HG03432 (cell line): ENCODE measurements around the gene KCNE1.
A peak's percentile ranks its signal among the peaks of the same experiment; 100 is the strongest.

Source experiments
- ATAC-seq: cut with Tn5 transposase; IDR thresholded peaks from one replicate; pipeline ENCODE4 v1.9.1; 2021; ENCODE audit warnings: mild to moderate bottlenecking, moderate library complexity; ENCODE audit not compliant: unreplicated experiment

Gene KCNE1

DNA sequence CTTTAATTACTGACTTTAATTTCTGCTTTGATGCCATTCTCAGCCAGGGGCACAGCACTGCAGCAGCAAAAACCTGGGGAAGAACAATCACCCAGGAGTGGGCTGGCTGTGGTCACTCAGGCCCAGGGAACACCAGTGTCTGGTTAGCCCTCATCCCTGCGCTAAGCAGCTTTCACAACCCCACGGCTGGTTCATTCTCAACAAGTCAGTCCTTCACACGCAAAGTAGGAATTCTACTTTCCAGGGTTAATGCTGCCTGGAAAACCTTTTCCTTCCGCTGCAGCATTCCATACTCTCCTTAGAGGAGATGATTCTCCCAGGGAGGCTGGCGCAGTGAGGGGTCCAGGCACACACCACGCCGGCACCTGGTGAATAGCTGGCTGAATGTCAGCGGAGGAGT is 24.3 kb upstream of the KCNE1 start:
- no peak for ATAC-seq

DNA sequence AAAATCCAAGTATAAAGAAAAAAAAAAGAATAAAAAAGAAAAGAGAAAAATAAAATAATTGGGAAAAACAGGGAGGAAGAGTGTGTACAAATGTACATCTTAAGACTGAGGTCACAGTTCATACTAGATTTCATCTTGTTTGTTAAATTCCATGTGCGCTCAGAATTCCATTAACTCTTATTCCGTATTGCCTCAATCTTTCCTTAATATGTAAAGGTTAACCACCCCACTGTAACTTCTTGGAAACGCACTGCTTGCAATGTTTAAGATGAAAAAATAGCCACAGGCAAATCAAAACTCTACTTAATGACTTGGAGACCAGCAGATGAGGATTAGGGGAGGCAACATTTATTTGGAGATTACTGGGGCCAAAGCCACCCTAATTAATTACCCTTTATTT is 23.9 kb upstream of the KCNE1 start:
- ATAC-seq: no peak

DNA sequence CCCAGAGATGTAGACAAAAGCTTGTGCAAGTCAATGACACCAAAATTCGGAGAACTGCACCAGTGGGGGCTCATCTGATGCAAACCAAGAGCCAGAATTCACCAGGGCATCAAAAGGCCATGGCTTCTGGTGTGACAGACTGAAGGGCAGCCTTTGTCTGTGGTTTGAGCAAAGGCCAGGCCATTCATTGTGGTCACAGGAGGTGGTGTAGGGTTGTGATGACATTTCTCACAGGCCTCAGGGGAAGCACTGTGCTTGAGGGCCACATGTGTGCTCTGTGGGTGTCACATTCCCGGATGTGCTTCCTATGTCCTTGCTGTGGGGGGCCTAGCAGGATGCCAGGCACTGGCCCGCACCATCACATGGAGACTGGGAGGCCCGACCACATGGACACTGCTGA is 22.5 kb upstream of the KCNE1 start:
- no peak for ATAC-seq

DNA sequence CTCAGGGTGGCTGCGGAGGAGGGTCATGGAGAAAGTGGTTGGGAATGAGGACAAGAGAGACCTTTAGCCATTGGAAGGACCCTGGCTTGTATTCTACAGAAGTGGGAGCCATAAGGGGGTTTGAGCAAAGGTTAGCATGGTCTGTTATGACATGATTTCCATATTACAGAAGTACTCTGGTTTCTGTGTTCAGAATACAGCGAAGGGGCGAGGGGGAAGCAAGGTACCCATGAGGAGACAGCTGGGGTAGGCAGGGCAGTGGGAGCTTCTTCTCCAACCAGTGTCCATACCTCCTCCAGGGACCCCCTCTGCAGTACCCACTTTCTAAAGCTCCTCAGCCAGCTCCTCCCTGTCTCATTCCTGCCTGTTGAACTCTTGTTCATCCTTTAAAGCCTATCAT is 21.9 kb upstream of the KCNE1 start:
- no peak for ATAC-seq

DNA sequence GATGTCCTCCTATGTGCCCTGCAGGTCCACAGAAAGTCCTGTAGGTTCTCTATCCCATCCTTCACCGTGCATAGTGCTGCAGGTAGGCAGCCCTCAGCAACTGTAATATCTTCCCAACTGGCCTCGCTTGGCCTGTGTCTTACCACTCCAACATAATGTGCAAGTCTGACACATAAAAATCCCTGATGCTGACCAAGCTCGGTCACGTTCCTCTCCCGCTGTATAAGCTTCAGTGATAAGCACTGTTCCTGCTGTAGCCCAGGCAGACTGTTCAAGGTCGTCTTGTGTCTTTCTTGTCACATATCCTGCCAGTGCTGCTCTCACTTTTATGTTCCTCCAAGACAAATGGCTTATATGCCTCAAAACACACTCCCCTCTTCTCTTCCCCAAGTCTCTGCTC is 19.4 kb upstream of the KCNE1 start:
- no peak for ATAC-seq

DNA sequence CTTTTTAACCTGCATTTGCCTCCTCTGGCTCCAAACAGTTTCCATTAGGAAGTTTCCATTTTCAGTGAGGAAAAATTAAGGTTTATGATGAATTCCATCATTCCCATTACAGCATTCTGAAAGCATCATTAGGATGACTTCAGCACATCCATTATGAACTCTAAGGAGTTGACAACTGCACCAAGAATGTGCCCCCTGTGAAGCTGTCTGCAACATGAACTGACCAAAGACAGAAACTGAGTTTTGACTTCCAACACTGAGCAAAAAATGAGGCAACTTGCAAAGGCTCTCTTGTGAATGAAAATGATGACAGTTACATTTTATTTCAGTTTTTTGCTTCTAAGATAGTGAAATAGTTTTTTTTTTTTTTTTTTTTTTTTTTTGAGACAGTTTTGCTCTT is 18.3 kb upstream of the KCNE1 start:
- no peak for ATAC-seq

DNA sequence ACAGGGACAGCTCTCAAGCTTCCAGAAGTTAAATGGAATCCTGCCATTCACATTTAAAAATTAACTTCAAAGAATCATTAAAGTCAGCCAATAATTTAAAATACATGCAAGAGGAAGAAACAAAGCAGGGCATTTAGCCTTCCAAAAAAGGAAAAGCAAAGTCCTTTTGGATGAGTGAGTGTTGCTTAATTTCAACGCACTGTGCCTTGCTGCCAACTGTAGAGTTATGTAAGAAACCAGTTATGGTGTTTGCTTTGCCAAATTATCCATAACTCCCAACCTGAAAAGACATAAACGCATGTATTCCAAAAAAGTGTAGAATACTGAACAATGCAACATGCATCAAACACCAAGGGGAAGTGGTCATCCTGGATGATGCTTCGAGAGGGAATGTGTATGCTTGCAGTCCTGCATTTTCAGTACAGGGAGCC is 16.1 kb upstream of the KCNE1 start:
- ATAC-seq: no peak

DNA sequence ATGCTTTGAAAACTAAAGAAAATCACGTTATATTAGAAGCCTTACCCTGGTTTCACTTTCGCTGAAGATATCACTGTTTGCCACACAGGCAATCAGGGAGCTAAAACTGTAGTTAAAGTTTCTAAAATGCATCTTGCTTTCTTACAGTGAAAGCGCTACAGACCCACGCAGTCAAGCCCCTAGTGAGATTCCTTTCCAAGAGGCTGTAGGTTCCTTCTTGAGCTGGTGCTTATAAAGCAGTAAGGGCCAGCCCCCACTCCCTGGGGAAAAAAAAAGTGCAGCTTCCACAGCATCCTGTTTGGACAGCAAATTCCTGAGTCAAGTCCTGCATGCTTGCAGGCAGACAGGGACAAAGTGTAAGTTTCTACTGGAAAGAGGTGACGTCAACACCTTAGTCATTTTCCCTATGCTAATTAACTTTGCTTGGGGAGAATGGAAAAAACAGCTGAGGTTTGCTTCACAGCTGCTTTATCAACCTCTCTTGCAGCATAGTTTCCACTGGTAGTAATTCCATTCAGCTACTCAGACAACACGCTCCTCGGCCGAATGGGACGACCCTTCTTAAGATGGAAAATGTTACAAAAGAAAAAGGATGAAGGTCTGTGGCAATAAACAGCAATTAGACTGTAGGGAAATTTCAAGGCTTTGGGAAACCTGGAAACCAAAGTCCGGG is 14.7 kb upstream of the KCNE1 start:
- peak; percentile 59 for ATAC-seq

DNA sequence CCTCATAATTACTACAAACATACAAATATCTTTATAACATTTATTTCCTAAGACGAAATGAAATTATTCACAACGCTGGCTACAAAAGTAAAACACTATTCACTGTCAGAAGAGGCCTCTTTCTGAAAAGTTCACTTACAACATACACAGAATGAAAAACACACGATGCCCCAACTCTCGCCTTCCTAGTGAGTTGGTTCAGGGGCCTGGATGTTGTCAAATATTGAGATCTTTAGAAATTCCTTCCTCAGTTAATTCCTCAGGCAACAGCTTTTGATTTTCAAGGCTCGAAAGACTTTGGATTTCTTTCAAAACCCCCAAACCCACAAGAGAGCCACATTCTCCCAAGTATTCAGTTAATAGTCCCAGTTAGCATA is 14.2 kb upstream of the KCNE1 start:
- ATAC-seq: no peak

DNA sequence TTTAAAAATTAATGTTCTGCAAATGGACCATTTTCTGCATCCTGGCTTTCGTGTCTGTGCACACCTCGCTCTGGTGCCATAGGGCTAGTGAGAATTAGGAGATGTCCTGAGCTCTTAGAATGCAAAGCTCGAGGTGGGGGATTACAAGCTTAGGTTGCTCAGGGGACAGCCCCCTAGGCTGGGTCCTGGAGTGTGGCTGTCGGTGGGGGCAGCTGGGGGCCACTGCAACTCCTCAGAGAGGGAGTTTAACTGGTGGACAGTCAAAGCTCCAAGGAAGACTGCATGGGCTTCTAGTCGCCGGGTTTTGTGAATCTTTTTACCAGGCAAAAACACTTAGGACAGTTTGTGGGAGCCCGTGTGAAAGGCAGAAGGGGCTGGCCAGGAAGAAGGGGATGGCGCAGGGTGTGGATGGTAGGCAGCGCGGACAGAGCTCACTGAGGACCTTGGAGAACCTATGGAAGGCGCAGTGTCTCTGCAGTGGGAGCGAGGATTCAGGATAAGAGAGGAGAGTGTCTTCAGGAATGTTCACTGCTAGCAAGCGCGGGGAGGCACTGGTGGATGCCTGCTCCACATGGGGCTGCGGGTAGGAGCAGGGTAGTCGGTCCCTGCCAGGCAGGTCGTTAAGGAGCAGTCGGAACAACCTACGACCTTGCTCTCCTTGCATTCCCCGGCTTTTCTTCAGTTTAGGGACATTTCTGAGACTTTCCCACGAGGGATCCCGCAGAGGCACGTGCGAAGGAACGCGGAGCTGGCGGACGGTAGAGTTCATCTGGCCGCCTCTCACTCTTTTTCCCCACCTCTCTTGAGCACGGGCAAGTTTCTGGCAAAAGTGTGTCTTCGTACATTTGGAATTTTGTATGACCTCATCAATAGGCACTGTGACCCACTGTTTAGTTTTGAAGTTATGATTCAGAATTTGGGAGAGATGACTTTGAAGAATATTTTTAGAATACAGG is 12.9 kb upstream of the KCNE1 start:
- ATAC-seq: no peak

DNA sequence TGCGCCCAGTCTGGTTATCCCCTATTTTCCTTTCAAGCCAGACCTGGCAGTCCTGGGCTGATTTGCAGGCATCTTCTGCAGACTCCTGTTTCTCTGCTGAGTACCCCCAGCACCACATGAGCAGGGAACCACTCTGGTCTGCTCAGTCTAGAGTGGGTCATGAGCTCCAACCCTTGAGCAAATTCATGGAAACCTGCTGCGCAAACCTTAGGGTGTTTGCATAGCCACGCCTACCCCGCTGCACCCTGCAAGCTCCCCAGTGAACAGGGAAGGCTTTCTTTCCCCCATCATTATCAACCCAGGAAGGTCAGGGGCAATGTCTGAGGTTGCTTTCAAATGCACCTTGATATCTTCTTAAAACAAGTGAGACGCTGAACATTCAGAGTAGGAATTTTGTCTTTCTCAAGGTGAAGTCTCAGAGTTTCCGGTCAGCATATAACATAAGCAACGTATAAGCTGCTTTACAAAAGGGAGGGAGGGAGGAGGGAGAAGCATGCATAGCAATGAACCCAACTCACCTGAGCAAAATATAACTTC is 11.1 kb upstream of the KCNE1 start:
- no peak for ATAC-seq

DNA sequence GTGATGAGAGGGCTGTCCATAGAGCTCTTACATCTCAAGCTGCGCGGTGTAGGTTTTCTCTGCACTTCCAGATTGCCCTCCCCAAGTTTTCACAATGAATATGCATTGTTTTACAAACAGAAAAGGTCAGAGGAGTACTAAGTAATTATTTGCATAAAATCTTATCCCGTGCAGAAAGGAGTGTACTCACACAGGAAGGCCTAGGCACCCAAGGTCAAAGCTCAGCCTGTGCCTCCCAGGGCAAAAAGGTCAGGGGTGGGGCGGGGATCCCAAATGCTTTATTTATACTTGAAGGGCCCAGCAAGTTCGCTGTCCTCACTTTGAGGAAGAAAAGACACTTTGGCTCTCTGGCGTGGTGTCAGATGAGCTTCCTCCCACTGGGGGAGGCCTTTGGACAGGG is 10.3 kb upstream of the KCNE1 start:
- no peak for ATAC-seq

DNA sequence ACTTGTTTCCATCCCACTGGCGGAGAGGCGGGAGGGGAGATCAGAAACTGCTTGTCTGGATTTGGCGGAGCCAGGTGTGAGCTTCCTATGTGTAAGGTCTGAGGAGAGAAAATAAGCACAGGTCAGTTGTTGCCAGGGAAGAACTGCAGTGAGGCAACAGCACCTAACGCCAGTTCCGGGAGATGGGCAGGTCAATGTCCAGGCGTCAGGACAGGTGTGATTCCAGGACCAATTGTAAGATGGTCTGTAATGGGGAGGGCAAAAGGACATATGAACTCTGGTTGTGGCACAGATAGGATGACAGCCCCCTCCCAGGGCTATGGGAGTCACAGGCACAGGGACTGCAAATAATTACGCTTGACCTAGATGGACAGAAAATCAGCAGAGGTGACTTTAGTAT is 9.6 kb upstream of the KCNE1 start:
- ATAC-seq: no peak

DNA sequence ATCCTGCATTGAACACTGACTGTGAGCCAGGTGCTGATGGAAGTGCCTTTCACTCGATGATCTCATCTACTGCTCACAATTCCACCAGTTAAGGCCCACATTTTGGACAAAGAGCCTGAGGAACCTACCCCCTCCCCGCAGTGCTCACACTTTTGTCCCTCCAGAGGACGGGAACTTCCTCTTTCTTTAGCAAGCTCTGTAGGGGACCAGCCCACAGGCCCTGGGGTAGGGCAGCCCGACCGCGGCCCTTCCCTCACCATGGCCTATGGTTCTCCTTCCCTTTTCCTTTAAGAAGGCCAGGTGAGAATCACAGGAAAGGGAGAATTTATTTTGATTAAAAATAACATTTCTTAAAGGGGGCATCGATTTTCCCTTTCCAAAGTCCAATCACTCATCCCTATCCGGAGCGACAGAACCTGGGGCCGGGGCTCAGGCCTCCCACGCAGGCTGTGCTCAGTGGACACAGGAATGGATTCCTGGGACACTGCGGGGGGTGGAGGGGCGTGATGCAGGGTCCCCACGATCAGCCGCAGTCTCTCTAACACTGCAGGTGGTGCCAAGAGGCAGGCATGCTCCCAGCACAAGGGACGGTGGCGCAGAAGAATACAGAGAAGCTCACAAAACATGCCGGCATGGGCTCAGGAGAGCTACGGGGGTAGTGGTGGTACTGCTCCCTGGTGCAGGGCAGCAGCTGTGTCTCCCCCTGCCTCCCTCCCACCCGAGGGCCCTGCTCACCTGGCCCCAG is 8.9 kb upstream of the KCNE1 start:
- ATAC-seq: no peak

DNA sequence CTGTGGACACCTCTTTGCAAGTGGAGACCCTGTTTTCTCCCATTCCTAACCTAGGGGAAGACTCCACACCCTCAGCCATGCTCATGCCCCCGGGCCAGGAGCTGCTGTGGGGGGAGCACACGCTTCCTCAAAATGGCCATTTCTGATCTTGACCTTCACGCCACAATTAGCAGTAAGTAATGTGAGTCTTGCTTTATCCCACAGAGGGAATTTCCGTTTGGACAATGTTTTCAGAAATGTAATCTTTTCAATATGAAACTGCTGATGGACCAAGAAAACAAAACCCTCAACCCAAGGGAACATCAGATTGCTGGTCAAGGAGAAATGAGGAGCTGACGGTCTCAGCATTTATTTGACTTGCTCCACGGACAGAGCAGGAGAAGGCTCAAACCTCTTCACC is 8.3 kb upstream of the KCNE1 start:
- no peak for ATAC-seq

DNA sequence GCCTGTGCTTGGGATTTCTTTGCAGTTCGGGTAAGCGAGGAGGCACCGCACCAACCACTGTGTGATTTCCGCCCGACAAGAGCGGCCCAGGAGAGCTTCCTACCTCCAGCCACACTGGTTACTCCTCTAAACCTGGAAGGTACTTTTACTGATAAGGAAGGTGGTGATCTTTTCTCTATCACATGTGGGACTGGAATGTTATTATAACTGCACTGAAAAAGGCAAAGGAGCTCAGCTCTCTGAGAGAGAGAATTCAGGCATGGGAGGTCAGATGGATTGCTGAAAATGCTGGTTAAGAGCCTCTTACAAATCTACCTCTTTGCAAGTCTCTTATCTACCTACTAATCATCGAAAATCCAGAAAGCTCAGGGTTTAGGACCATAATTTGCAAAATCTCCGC is 7.7 kb upstream of the KCNE1 start:
- no peak for ATAC-seq

DNA sequence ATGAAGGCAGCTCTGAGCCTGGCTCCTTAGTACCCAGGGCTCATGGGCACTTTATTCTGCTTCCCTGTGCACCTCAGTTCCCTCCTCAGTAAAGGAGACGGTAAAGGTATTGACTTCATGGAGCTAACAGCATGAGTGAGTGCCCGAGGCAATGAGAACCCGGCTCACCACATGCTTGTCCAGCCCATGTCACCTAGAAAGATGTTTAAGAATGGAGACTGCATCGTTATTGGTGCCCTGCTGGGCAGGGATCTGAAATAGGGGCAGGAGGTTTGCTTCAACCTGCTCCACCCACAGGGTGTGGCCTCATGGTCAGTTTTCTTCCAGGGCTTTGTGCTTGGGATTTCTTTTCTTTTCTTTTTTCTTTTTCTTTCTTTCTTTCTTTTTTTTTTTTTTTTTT is 7.0 kb upstream of the KCNE1 start:
- no peak for ATAC-seq

DNA sequence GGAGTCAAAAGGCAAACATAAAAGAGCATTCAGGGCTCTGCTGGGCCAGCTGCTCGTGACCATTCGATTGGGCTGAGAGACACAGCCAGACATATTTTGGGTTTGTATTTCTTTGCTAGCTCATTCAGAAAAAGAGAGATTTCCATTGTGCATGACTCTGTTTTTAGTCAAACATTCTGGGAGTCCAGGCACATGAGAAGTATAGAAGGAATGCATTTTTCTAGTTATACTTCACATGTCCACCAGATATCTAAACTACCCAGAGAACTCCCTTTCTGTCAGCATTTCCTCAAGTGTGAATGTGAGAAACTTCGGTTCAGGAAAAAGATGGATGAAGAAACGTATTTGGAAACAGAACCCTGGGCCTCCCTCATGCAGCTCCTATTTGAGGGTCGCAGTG is 6.3 kb upstream of the KCNE1 start:
- ATAC-seq: no peak

DNA sequence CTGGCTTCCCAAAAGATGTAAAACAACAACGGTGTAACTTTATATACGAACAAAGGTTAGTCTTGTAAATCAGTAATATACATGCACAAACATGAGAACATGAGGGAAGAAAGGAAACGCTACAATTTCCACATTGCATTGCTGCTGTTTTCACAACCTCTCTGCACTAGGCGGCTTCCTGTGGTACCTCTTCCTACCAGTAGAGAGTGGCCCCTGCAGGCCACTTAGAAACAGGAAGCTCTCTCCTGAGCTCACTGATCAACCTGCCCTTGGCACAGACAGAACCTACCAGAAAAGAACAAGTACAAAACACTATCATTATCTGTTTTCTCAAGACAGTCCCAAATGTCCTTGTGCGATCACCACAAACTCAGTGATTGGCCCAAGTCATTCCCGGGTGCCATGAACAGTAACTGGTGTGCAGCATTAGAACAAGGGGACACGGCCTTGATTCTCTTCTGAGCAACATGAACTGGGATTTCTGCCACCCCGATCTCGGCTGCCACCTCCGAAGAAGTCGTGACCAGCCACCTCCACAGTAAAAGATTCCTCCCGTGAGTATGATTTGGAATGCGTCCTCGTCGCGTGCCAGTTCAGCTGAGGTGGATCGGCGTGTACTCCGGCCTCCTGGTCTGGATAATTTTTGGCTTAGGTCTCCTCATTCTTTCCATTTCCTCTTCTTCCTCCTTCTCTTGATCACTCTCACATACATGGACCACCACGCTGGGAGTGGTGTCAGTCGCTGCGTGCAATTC is 5.7 kb upstream of the KCNE1 start:
- no peak for ATAC-seq

DNA sequence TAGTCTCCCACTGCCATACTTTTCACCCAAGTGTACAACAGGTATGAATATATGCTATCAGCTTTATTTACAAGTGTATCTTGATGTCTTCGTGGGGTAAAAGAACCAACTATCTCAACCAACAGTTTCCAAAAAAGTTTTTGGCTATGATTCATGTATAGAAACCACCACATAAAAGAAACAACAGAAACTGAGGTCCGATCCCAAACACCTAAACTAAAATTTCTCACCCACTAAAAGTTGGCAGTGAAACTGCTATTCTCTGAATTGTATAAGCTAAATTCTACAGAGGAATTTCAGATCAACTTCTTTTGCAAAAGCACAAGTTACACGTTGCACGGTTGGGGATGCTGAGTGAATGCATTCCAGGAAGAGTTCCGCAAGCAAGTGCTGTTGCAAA is 5.0 kb upstream of the KCNE1 start:
- ATAC-seq: no peak
